GM19023 (cell line): ENCODE measurements around the gene SNRNP200.
"Not testable (repeated sequence)": the region's sequence is repeated elsewhere in the genome, so short reads cannot be mapped to it uniquely, and the experiment has no call there.

Source experiments
- ATAC-seq: cut with Tn5 transposase; IDR thresholded peaks from one replicate; pipeline ENCODE4 v1.9.1; 2021; ENCODE audit warnings: mild to moderate bottlenecking, moderate library complexity; ENCODE audit not compliant: unreplicated experiment

The SNRNP200 gene

GRCh38 chr2:96276787-96277499 lies 28.4 kb downstream of the SNRNP200 start:
- no peak for ATAC-seq

- ATAC-seq: no peak
Observed at GRCh38 chr2:96274355-96275056, 30.8 kb downstream of the SNRNP200 start.

GRCh38 chr2:96273763-96274162 lies 31.6 kb downstream of the SNRNP200 start:
- no peak for ATAC-seq

DNA sequence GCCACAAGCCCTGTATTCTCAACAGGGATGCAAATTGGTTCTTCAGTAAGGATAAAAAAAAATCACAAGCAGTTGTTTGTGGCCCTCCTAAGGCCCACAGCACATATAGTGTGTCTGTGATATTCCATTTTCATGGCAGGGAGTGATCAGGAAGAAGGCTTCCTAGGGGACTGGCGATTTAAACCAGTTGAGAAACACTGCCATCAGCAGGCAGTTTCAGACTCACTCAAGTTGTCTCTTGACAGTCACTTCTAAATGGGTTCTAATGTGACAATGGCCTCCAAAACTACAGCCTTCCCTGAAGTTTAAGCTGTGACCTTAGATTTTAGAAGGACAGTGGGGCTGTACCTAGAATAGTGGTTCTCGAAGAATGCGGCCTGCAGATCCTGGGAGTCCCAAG lies 33.4 kb downstream of the SNRNP200 start:
- no peak for ATAC-seq

DNA sequence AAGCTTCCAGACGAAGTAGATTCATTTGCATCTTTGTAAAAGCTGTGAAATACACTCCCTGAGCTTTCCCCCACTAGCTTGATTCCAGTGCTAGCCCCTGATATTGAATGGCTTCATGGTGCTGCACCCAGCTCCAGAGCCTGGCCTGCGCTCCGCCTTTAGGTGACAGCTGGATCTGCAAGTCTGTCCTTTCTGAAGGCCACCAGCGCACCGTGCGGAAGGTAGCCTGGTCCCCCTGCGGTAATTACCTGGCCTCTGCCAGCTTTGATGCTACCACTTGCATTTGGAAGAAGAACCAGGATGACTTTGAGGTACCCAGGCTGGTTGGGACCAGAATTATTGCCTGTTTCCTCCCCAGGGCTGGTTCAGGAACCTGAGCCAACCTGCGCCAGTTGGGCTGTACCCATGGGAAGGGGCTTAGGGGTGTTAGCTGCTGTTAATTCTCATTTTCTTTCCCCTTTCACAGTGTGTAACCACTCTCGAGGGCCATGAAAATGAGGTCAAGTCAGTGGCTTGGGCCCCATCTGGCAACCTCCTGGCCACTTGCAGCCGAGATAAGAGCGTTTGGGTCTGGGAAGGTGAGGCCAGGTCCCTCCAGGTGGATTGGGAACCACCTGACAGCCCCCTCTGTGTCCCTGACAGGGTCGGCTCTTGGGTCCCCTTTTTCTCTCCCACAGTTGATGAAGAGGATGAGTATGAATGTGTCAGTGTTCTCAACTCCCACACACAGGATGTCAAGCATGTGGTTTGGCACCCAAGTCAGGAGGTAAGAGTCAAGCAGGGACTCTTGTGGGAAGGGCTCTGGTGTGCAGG lies 38.0 kb downstream of the SNRNP200 start:
- no peak for ATAC-seq

- ATAC-seq: peak; percentile 90
Observed at GRCh38 chr2:96265840-96266679, 39.3 kb downstream of the SNRNP200 start, which contains the start of the genes CIAO1 and TMEM127. CIAO1 (plus strand) TSS chr2:96266225; CDS start chr2:96266351, 126 bp downstream. TMEM127 (minus strand) TSS chr2:96265997; CDS start chr2:96265381, 616 bp downstream.

DNA sequence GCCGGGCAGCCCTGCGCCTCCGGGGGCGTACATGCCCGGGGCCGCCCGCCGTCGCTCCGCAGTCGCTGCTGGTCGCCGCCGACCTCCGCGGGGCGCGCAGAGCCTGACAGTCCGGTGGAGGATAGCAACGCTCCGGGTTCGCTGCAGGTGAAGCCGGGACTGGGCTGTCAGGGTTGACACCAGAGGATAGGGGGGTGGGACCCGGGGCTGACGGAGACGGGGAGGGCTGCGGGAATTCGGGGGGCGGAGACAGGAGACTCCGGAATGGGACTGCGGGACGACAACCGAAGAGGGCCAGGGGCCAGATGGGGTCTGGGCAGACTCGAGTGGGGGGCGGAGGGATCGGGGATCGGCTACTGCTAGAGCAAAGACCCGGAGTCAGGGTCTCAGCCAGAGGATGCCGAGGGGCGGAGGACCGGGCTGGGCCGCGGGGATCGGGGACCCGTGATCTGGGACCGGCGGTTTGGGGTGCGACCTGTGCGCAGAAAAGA lies 40.0 kb downstream of the SNRNP200 start:
- ATAC-seq: peak; percentile 27

DNA sequence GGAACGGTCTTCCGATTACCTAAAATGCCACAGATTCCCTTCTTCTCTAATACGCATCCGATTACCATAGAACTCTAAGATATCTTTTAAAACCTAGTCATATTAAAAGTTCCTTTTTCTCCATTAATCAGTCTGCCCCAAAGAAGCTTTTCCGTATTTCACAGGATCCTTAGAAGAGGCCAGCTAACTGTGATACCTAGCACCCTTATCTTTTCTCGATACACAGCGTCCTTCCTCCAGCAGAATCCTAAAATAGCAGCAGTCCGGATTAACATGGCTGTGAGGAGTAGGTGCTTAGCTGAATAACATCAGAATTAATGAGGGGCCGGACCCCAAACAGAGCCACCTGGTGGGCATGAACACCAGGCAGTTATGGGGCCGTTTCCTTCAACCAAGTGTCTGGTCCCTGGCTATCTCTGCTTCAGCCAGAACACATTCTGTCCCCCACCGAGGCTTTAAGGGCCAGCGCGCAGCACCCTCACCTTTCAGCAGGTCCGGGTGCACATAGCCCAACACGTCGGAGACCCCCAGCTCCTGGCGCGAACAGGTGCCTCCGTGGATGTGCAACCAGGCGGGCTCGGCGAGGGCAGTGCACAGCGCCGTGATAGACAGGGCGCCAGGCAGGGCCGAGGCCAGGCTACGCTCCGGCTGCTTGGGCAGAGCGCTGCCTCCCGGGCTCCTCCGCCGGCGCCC lies 40.5 kb downstream of the SNRNP200 start:
- no peak for ATAC-seq

- ATAC-seq: no peak
Observed at GRCh38 chr2:96264086-96264485, 41.3 kb downstream of the SNRNP200 start.

DNA sequence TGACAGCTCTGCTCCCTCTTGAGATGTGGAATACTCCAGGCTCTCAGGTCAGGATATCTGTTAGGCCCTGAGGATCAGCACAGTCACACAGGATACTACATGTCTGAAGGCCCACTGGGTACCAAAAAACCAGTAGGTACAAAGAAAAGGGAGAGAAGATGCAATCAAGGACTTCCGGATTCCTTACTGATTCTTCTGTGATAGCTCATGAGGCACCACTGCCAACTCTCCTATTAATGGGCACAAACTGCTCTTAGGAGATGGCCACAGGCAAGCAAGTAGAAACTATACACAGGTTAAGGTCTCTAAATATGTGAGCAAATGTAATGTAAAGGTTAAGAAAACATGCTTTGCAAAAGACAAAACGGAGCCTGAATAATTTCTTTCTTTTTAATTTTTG lies 43.0 kb downstream of the SNRNP200 start:
- no peak for ATAC-seq

DNA sequence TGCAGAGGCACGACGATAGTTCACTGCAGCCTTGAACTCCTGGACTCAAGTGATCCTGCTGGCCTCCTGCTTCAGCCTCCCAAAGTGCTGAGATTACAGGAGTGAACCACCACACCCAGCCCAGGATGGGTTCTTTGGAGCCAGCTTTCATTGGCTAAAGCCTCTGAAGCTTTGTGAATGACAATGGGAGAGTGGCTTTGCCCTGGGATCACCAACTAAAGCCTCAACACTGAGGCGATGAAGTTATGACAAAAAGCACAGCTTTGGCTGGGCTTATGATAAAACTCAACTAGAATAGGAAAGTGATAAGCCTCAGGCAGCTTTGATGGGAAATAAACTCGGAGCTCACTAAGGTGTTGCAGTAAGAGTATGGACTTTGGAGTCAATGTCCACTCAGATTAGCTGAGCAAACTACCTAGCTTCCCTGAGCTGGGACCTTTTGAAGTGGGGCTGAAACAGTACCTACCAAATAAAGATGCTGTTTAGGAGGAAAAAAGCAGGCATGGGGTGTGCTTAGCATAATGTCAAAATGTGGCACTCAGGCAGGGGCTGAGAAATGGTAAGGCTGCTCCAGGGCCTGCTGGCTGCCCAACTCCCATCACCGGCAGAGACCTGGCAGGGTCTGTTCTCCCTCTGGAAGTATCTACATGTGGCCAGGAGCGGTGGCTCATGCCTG lies 43.9 kb downstream of the SNRNP200 start:
- ATAC-seq: no peak

DNA sequence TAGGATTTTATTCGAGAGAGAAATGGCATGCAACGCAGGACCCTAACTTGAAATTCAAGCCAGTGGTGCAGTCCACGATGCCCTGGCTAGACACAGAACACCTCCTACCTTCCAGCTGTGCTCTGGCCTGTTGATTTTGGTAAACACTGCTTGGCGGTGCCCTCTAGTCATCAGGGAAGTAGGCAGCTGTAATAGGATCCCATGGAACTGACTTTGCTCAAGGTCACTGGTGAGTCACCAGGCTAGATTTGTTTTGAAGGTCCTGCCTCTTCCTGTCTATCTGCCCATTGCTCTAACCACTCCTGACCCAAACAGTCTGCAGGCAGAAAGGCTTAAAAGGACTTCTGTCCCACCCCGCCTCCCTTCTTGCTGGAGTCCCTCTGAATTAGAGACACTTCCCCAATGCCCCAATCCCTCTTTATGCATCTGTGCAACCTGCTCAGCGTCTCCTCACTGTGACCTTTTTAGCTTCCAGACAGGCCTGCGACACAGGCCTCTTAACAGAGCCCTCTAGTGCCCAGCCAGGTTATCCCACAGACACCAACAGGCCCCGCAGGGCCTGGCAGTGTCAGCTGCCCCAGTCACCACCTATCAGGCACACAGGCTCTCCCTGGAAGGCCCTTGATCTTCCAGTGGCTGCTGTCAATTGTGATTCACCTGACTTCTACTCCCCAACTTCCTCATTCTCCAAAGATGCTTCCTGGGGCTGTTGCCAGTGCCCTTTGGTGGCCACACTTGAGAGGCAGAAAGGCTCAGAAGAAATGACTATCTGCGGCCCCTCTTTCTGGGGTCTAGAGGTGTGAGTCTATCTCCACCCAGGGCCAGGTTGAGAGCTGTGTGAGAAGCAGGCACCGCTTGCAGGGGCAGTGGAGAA lies 44.7 kb downstream of the SNRNP200 start:
- ATAC-seq: no peak

DNA sequence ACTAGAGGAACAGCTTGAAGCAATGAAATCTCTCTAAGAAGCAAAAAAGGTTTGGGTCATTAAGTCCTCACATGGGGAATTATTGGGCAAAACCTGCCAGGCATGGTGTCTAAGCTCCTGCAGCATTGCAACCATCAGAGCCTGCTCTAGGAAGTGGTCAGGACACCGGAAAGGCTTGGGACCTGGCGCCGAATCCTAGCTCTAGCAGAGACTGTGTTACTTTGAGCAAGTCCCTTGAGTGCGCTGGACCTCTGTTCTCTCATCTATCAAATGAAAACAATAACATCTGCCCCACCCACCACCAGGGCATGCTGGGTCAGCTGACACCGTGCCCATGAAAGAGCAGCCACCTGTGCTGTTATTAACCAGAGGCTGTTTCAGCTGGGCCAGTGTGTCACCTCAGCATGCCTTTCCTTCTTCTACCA lies 45.8 kb downstream of the SNRNP200 start:
- ATAC-seq: no peak

DNA sequence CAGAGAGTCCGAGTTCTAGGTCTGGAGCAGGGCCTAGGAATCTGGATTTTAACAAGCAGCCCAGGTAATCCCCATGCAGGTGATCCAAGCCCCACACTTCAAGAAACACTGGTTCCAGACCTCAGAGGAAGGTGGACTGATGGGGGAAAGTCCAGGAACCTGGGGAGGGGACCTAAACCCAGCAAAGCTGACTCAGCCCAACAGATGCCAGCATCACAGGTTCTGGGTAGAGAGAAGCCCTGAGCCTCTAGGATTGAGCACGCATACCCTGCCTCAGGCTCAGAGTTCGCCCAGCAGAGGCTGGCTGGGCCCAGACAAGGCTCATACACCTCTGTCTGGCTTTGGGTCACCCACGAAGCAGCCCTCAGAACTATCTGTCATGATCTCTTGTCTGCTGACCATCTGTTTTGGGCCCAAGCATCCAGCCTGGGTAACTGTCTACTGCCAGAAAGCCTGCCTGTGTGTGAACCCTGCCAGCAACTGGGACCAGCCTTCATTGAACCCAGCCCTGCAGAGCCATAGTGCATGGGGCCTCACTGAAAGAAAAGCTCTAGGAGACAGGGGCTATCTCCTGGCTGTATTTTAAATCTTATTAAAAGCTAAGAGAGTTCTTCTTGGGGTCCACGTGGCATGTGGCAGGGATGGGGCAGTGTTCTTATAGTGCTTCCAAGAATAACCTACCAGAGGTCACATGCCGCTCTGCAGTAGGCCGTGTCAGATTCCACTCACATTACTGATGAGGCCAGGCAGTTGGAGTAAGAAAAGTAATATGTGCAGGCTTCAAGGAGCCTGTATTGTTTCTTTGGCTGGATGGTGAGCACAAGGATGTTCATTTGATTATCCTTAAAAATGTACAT lies 47.0 kb downstream of the SNRNP200 start:
- ATAC-seq: no peak

- ATAC-seq: not testable (repeated sequence)
Observed at GRCh38 chr2:96257744-96258143, 47.6 kb downstream of the SNRNP200 start.

- ATAC-seq: no peak
Observed at GRCh38 chr2:96256611-96257113, 48.7 kb downstream of the SNRNP200 start.

DNA sequence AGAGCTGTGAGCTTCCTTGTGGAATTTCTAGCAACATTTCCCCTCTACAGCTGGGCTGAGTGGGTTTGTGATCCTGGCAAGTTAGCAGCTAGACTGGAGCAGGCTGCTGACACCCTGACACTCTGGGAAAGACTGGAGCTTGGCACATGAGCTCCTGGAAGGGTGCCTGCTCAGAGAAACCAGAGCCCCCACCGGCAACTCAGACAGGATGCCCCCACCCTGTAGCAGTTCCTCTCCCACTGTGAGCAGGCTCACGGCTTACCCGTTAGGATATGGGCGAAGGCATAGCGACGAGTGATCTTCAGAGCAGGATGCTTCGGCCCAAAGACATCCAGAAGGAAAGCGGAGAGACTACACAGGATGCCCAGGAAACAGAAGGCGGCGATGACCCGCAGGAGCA lies 50.8 kb downstream of the SNRNP200 start:
- no peak for ATAC-seq
